Peyer's patch (tissue), 4 donors: ENCODE data around the gene BRD3OS. TPM values are rescaled to one million over a fixed set of nuclear protein-coding genes. Genes with fewer than 3 reads are reported as not detected.

Source experiments
- DNase-seq, 3 donors: peaks; one replicate each; pipeline ENCODE4 v3.0.0-alpha.2; 2017 to 2019
- H3K27ac ChIP-seq, 4 donors: fragments of 200-600 bp; sonication (generic); one replicate each; pipeline ENCODE4 v1.5.1; 2016 to 2019
- H3K27me3 ChIP-seq, 2 donors: fragments of 200-600 bp; sonication (generic); one replicate each; pipeline ENCODE4 v1.5.1; 2019
- H3K36me3 ChIP-seq, 3 donors: fragments of 200-600 bp; sonication (generic); one replicate each; pipeline ENCODE4 v1.5.1; 2016 to 2019
- H3K4me1 ChIP-seq, 4 donors: fragments of 200-600 bp; sonication (generic); one replicate each; pipeline ENCODE4 v1.5.1; 2016 to 2019
- H3K4me3 ChIP-seq, 4 donors: fragments of 200-600 bp; sonication (generic); 1 replicate in 3 of 4; 2 replicates in 1 of 4; pipeline ENCODE4 v1.5.1; 2016 to 2019; ENCODE audit warnings: mild to moderate bottlenecking in 1 of 4
- H3K9me3 ChIP-seq, 4 donors: fragments of 200-600 bp; sonication (generic); one replicate each; pipeline ENCODE4 v1.5.1; 2016 to 2019; ENCODE audit warnings: mild to moderate bottlenecking in 1 of 4
- POLR2A ChIP-seq, 2 donors: fragments of 450-650 bp; IDR thresholded peaks; one replicate each; pipeline ENCODE4 v1.5.1; 2017; ENCODE audit warnings: antibody characterized with exemption in 2 of 2, mild to moderate bottlenecking in 2 of 2, moderate library complexity in 2 of 2
- total RNA-seq, 4 donors: library from RNA; depleted of rRNA; stranded (reverse); fragments of >200 nt; gene quantifications; one replicate each; pipeline ENCODE4 v1.1.0, GENCODE V29; 2016
- TF ChIP-seq, protein P1 (sequence below), 6 experiments: fragments of 450-650 bp in 4 of 6; fragments of 200-600 bp in 2 of 6; sonication (generic) in 1 of 6; IDR thresholded peaks; one replicate each; pipeline ENCODE4 v1.5.1; 2017 to 2019; ENCODE audit warnings: antibody characterized with exemption in 6 of 6, mild to moderate bottlenecking in 3 of 6, moderate library complexity in 1 of 6

Gene BRD3OS
- total RNA-seq, 4 donors from 2014 or later = 1.4 to 11.6 (median 2.3) TPM

DNA sequence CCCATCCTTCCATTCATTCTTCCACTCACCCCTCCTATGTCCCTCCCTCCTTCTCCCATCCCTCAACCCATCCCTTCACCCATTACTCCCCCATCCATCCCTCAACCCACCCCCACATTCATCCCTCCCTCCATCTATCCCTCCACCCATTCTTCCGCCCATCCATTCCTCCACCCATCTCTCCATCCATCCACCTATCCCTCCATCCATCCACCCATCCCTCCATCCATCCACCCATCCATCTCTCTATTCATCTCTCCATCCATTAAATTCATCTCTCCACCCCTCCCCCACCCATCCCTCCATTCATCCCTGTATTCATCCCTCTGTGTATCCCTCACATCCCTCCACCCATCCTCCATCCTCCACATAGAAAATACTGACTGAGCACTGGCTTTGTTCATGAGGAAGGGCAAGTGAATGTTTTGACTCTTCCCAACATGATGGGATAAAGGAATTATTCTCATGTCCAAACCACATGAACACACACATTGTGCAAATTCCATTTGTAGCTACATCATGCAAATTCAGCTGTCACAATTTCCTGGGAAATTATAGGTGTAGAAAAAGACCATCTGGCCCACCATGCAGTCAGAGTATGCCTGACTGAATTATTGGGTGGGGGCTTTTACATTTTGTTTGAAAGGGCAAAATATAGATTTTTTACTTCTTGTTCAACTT is 26.2 kb upstream of the BRD3OS start:
- TF ChIP-seq, protein P1, sequence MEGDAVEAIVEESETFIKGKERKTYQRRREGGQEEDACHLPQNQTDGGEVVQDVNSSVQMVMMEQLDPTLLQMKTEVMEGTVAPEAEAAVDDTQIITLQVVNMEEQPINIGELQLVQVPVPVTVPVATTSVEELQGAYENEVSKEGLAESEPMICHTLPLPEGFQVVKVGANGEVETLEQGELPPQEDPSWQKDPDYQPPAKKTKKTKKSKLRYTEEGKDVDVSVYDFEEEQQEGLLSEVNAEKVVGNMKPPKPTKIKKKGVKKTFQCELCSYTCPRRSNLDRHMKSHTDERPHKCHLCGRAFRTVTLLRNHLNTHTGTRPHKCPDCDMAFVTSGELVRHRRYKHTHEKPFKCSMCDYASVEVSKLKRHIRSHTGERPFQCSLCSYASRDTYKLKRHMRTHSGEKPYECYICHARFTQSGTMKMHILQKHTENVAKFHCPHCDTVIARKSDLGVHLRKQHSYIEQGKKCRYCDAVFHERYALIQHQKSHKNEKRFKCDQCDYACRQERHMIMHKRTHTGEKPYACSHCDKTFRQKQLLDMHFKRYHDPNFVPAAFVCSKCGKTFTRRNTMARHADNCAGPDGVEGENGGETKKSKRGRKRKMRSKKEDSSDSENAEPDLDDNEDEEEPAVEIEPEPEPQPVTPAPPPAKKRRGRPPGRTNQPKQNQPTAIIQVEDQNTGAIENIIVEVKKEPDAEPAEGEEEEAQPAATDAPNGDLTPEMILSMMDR (IDR thresholded peaks at IDR 0.05) = no peak
- no peak for TF ChIP-seq POLR2A (IDR thresholded peaks at IDR 0.05)
- Histone ChIP-seq H3K4me3 (no peak overlapping the region), H3K27me3 (no peaks in the 10 kb centered on the region)

DNA sequence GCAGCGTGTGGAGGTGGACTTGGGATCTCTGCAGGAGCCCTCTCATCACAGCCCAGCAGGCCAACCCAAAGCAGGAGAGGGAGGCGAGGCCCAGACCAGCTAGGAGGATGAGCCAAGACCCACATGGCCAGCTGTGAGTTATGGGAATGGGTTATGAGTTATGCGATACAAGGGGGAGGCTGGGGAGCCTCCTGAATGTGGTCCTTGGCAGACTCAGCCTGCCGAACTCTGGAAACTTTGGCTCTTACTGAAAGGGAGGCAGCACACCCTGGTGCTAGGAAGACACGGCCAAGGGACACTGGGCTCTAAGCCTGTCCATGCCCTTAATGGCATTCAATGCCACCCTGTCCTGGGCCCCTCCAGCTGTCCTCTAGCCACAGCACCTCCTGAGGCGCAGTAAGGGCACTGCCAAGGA is 25.4 kb upstream of the BRD3OS start:
- Histone ChIP-seq H3K27ac (no peak overlapping the region), H3K27me3 (no peaks in the 10 kb centered on the region), H3K36me3 (no peaks in the 10 kb centered on the region), H3K4me3 (no peak overlapping the region), H3K9me3 (no peaks in the 10 kb centered on the region), H3K4me1 (no peaks in the 10 kb centered on the region)
- no peak for TF ChIP-seq POLR2A (IDR thresholded peaks at IDR 0.05)
- TF ChIP-seq, protein P1 (IDR thresholded peaks at IDR 0.05) = no peak
- no peak for DNase-seq

More for the DNA sequence above, 26.2 kb upstream of the BRD3OS start:
- no peak overlapping the region for H3K27ac ChIP-seq
- no peaks in the 10 kb centered on the region for H3K9me3 ChIP-seq
- no peak for DNase-seq
- no peaks in the 10 kb centered on the region for H3K36me3 ChIP-seq
- H3K4me1 ChIP-seq = peaks cover 0 to 3% (median 3%) of the 10 kb centered on the region in 4 donors

DNA sequence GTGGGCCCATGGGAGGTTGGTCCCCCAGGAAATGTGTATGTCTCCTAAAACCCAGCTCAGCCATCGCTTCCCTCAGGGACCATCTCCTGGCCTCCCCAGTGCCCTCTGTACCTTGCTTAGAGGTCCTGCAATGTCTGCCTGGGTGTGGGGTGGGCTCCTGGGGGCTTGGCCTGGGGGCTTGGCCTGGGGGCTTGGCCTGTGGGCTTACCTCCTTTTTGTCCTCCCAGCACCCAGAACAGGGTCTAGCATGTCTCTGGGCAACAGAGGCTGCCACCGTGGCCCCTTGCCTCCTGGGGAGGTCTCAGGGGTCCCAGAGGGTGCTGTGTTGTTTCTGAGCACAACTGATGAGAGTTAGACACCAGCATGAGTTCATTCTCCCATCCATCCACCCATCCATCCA is 22.5 kb upstream of the BRD3OS start:
- no peak for DNase-seq
- no peaks in the 10 kb centered on the region for H3K4me1 ChIP-seq
- no peaks in the 10 kb centered on the region for H3K36me3 ChIP-seq
- no peaks in the 10 kb centered on the region for H3K27me3 ChIP-seq
- H3K9me3 ChIP-seq = no peaks in the 10 kb centered on the region
- H3K27ac ChIP-seq = no peak overlapping the region
- TF ChIP-seq POLR2A (IDR thresholded peaks at IDR 0.05) = no peak
- TF ChIP-seq, protein P1 (IDR thresholded peaks at IDR 0.05) = no peak
- H3K4me3 ChIP-seq = no peak overlapping the region

DNA sequence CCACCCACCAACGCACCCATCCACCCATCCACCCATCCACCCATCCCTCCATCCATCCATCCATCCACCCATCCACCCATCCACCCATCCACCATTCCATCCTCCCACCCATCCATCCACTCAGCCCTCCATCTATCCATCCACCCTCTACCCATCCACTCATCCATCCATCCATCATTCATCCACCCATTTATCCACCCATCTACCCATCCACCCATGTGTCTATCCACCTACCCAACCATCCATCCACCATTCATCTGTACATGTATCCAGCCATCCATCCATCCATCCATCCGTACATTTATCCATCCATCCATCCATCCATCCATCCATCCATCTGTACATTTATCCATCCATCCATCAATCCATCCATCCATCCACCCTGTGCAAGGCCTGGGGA is 22.0 kb upstream of the BRD3OS start:
- Histone ChIP-seq H3K27ac (no peak overlapping the region), H3K4me3 (no peak overlapping the region), H3K27me3 (no peaks in the 10 kb centered on the region), H3K9me3 (no peaks in the 10 kb centered on the region), H3K36me3 (no peaks in the 10 kb centered on the region), H3K4me1 (no peaks in the 10 kb centered on the region)
- TF ChIP-seq, protein P1 (IDR thresholded peaks at IDR 0.05) = no peak
- TF ChIP-seq POLR2A (IDR thresholded peaks at IDR 0.05) = no peak
- DNase-seq = no peak

DNA sequence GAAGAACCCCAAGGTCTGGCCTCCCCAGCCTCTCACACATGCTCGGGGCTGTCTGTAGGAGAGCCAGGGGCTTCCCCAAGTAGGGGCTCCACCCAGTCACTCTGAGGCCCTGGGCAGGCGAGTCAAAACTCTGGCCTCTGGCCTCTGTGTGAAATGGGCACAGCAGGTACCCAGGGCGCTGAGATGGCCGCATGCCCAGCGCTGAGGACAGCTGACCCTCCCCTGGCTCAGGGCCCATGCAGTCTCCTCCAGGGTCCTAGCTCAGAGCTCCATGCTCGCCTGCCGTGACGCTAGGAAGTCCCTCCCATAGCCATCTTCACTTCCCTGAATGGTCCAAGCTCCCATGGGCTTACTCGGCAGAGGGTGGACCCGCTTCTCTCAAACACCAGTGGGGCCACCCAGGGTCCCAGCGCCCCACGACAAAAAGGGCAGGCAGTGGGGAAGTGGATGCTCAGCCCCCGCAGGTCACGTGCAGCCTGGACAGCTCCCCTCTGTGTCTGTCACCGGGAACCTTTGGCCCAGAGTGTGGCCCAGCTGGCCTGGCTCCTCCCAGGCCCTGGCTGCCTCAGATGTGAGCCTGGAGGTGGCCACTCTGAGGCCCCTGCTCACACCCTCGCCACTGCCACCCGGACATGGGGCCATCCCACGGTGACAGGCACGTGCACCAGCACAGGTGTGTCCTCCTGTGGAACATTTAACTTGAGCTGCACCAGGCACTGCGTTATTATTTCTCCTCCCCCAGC is 21.0 kb upstream of the BRD3OS start:
- H3K4me1 ChIP-seq = no peaks in the 10 kb centered on the region
- no peaks in the 10 kb centered on the region for H3K27me3 ChIP-seq
- no peaks in the 10 kb centered on the region for H3K9me3 ChIP-seq
- no peak overlapping the region for H3K27ac ChIP-seq
- H3K36me3 ChIP-seq = no peaks in the 10 kb centered on the region
- no peak for TF ChIP-seq POLR2A (IDR thresholded peaks at IDR 0.05)
- TF ChIP-seq, protein P1 (IDR thresholded peaks at IDR 0.05) = no peak
- no peak overlapping the region for H3K4me3 ChIP-seq
- DNase-seq = no peak
